ENCODE results near the gene SOCS2.

SOCS2 gene

GRCh38 chr12:93591137-93591868 lies 18.8 kb downstream of the SOCS2 start:
- TF ChIP-seq CTCF (IDR thresholded peaks at IDR 0.05) = no peak

DNA sequence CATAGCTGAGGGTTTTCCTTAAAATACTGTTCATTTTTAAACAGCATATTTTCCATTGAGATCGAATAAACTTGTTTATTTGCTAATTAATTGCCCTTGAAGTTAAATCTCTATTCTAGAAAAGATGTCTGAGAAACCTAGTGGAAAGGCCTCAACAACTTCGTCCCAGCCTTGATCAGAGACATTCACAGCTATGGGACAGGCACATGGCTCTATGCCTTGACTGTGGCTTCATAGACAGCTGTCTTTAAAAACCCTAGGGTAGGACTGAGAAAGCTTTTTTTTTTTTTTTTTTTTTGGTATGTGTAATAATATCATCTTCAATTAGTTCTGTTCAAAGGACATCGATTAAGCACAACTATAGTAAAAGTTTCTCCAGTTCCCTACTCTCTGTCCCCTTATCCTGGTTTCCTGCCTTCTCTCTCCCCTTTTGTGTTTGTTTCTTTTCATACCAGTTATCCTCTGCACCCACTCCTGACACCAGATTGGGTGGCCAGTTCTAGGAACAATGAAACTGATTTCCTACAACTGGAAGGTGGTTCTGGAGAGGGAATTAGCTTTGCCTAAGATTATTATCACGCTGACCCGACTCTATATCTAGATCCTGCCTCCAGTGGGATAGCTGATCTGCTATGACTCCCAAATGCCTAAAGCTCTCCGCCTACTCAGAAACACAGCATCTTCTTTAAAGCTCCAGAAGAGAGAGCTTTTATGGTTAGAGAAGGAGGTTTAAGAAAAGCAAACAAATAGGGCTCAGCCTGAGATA lies 20.3 kb downstream of the SOCS2 start:
- TF ChIP-seq CTCF (IDR thresholded peaks at IDR 0.05) = no peak

DNA sequence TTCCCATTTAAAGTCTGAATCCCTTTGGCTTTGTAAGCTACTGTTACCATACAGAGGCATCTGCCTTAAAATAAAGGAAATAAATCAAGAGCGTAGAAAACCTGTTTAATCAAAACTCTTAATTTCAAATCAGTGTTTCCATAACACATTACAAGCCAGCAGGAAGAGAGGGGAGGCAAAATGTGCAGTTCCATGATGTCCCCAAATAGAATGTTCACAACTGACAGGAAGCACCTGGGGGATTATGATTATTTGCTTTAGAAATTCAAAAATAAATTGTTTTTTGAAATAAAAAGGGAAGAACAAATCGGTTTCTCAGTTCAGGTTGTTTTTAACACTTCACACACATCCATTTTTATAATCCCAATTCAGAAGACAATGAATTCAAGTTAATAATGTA lies 21.4 kb downstream of the SOCS2 start:
- no peak for TF ChIP-seq CTCF (IDR thresholded peaks at IDR 0.05)

GRCh38 chr12:93594766-93595311 lies 22.4 kb downstream of the SOCS2 start:
- no peak for TF ChIP-seq CTCF (IDR thresholded peaks at IDR 0.05)

- TF ChIP-seq CTCF (IDR thresholded peaks at IDR 0.05) = no peak
These were observed 22.9 kb downstream of the SOCS2 start for GRCh38 chr12:93595351-93595750.

DNA sequence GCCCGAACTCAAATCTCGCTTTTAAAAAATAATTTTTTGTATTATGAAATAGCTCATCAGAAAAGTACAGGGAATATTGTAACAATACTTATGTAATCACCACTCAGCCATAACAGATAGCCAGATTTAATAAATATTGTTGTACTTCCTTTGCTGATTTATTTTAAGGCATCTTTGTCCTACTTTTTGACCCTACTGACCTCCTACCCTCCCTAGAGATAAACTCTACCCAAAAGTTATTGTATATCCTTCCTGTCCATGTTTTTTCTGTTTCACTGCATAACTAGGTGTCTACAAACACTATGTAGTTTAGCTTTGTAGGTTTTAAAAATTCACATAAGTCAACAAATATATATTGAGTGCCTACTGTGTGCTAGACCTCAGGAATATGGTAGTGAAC lies 25.1 kb downstream of the SOCS2 start:
- TF ChIP-seq CTCF (IDR thresholded peaks at IDR 0.05) = no peak

- no peak for TF ChIP-seq CTCF (IDR thresholded peaks at IDR 0.05)
These were observed 26.7 kb downstream of the SOCS2 start for GRCh38 chr12:93599192-93599591.

Measured in LNCAP (cell line).